A673 (cell line): ENCODE data around the gene MICAL2. TPM values are rescaled to one million over a fixed set of nuclear protein-coding genes. Genes with fewer than 3 reads are reported as not detected.

Experiments
- BruUV-seq: library from RNA; stranded (reverse); fragments of 400-500 nt; replicated peaks from 2 replicates; lab custom pipeline; 2021; lab: Mats Ljungman, UMichigan
- CTCF ChIA-PET: fragments of 300-600 bp; sonication (Branson Sonifier 250); formaldehyde crosslinking; loops from one replicate; lab custom pipeline; 2022; ENCODE audit warnings: antibody characterized with exemption; lab: Charles Lee
- POLR2A ChIA-PET: fragments of 300-600 bp; sonication (Branson Sonifier 250); formaldehyde crosslinking; loops from one replicate; lab custom pipeline; 2022; ENCODE audit warnings: antibody characterized with exemption; ENCODE audit not compliant: low non-redundant PET; lab: Charles Lee
- DNase-seq: peaks from one replicate; pipeline ENCODE4 v3.0.0-alpha.2; 2015; ENCODE audit warnings: low spot score
- H3K27ac ChIP-seq: fragments of 200-600 bp; sonication (generic); 2 replicates; pipeline ENCODE4 v1.5.1; 2016; ENCODE audit warnings: mixed run types, low read depth, mild to moderate bottlenecking, mixed read lengths, antibody characterized with exemption, low read length; ENCODE audit not compliant: poor library complexity, severe bottlenecking
- H3K27me3 ChIP-seq: fragments of 200-600 bp; sonication (generic); replicated peaks from 2 replicates; pipeline ENCODE4 v1.6.1; 2017; ENCODE audit warnings: mixed run types, low read depth, mild to moderate bottlenecking, mixed read lengths, antibody characterized with exemption, low read length; ENCODE audit not compliant: insufficient read depth, poor library complexity
- H3K36me3 ChIP-seq: fragments of 200-600 bp; sonication (generic); 2 replicates; pipeline ENCODE4 v1.6.1; 2016; ENCODE audit warnings: mixed run types, mild to moderate bottlenecking, mixed read lengths, antibody characterized with exemption, low read length; ENCODE audit not compliant: insufficient read depth, poor library complexity, severe bottlenecking
- H3K4me1 ChIP-seq: fragments of 200-600 bp; sonication (generic); 2 replicates; pipeline ENCODE4 v1.6.1; 2017; ENCODE audit warnings: mixed run types, mild to moderate bottlenecking, mixed read lengths, antibody characterized with exemption, low read length; ENCODE audit not compliant: insufficient read depth, poor library complexity, severe bottlenecking
- H3K4me3 ChIP-seq: fragments of 200-600 bp; sonication (generic); 2 replicates; pipeline ENCODE4 v1.5.1; 2016; ENCODE audit warnings: low read depth, mixed run types, mild to moderate bottlenecking, mixed read lengths, low read length; ENCODE audit not compliant: poor library complexity, severe bottlenecking
- H3K9me3 ChIP-seq: fragments of 200-600 bp; sonication (generic); 2 replicates; pipeline ENCODE4 v1.6.1; 2016; ENCODE audit warnings: mixed run types, low read depth, mild to moderate bottlenecking, mixed read lengths, antibody characterized with exemption, low read length; ENCODE audit not compliant: poor library complexity, severe bottlenecking
- CTCF ChIP-seq: fragments of 300-800, 200-600 bp; sonication (generic); conservative IDR thresholded peaks from 2 replicates; pipeline ENCODE4 v1.5.1; 2017; ENCODE audit warnings: low read depth, mild to moderate bottlenecking, antibody characterized with exemption, low read length, moderate library complexity, mixed read lengths
- EZH2 ChIP-seq: fragments of 200-600 bp; sonication (generic); IDR thresholded peaks from 2 replicates; pipeline ENCODE4 v1.6.1; 2017; ENCODE audit warnings: borderline replicate concordance, low read depth, mild to moderate bottlenecking, mixed read lengths, antibody characterized with exemption, low read length; ENCODE audit not compliant: poor library complexity, severe bottlenecking
- intact Hi-C: fragments of 100-400 bp; cut with micrococcal nuclease; formaldehyde crosslinking; loops from one replicate; pipeline ENCODE4 v1.10.0; 2022; ENCODE audit not compliant: unreplicated experiment
- total RNA-seq: library from RNA; stranded (reverse); gene quantifications from 2 replicates; pipeline ENCODE4 v1.2.3, GENCODE V29; 2021

MICAL2 gene
- total RNA-seq, 1 experiment from 2014 or later, result 1.1 TPM

DNA sequence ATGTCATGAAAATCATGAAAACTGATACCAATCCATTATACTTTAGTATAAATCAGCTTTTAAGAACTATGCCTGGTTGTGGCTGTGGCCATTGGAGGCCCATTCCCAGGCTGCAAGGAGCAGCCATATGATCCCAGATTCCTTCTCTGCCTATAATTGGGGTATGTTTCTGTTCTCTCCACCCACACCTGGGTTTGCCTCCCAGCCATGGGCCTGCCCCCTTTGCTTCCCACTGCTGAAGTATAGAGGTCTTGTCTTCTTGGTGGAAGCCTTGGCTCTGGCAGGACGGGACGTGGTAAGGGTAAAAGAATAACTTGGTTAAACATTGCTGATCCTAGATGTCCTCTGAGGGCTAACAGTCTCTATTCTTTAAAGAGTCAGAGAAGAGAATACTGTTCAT, 2.4 kb downstream of the MICAL2 start:
- Histone ChIP-seq H3K27ac (no peak overlapping the region), H3K9me3 (no peaks in the 10 kb centered on the region), H3K4me3 (no peak overlapping the region), H3K4me1 (no peaks in the 10 kb centered on the region), H3K36me3 (no peaks in the 10 kb centered on the region), H3K27me3 (no peaks in the 10 kb centered on the region)
- ChIA-PET CTCF (no interaction called here), POLR2A (no interaction called here)
- no peak for TF ChIP-seq CTCF
- TF ChIP-seq EZH2, result no peak
- intact Hi-C loops, result loop anchor here (10.0 kb wide), 1 partner anchor 122 kb away; no protein-coding TSS in a partner anchor
- no TSS peak for BruUV-seq
- no peak for DNase-seq

- BruUV-seq, result no TSS peak
- TF ChIP-seq EZH2, result no peak
- TF ChIP-seq CTCF, result no peak
- intact Hi-C loops, result loop anchor here (10.0 kb wide), 1 partner anchor 122 kb away; no protein-coding TSS in a partner anchor
- ChIA-PET POLR2A (no interaction called here), CTCF (no interaction called here)
- H3K9me3 ChIP-seq, result no peaks in the 10 kb centered on the region
- no peak overlapping the region for H3K27ac ChIP-seq
- no peaks in the 10 kb centered on the region for H3K27me3 ChIP-seq
- DNase-seq, result no peak
- no peaks in the 10 kb centered on the region for H3K36me3 ChIP-seq
- H3K4me3 ChIP-seq, result no peak overlapping the region
- no peaks in the 10 kb centered on the region for H3K4me1 ChIP-seq
These were observed 2.9 kb downstream of the MICAL2 start for GRCh38 chr11:12113294-12113693.

GRCh38 chr11:12114193-12115033, 4.0 kb downstream of the MICAL2 start:
- no peak for DNase-seq
- ChIA-PET CTCF (no interaction called here), POLR2A (no interaction called here)
- TF ChIP-seq EZH2 (no peak), CTCF (no peak)
- intact Hi-C loops, result loop anchor here (10.0 kb wide), 1 partner anchor 120 kb away; no protein-coding TSS in a partner anchor
- Histone ChIP-seq H3K4me1 (no peaks in the 10 kb centered on the region), H3K36me3 (no peaks in the 10 kb centered on the region), H3K27ac (no peak overlapping the region), H3K27me3 (no peaks in the 10 kb centered on the region), H3K9me3 (no peaks in the 10 kb centered on the region), H3K4me3 (no peak overlapping the region)
- BruUV-seq, result no TSS peak
